HG02884 (cell line): Measurements from ENCODE around the gene DPYSL3.
"Not testable (repeated sequence)": the region's sequence is repeated elsewhere in the genome, so short reads cannot be mapped to it uniquely, and the experiment has no call there.

Source experiments
- ATAC-seq: cut with Tn5 transposase; IDR thresholded peaks from one replicate; pipeline ENCODE4 v1.9.1; 2021; ENCODE audit warnings: mild to moderate bottlenecking, moderate library complexity; ENCODE audit not compliant: unreplicated experiment

DPYSL3 gene

GRCh38 chr5:147373328-147373727 lies 136.5 kb downstream of the DPYSL3 start:
- no peak for ATAC-seq

DNA sequence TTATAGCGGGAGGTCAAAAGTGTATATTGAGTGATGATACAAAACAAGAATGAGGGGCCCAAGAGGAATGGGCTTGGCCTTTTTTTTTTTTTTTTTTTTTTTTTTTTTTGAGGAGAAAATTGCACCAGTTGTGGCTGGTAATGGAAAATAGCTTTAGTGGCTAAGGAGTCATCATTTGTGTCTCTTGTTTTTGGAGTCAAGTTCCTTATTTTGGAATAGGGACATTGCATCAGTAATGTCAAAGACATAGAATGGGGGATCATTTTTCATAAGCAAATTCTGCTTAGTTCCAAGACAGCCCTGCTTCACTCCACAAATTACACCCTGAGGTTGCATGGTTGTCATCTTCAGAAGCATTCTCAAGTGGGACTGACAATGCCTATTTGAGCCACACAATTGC lies 137.7 kb downstream of the DPYSL3 start:
- ATAC-seq: no peak

GRCh38 chr5:147371290-147371689 lies 138.6 kb downstream of the DPYSL3 start:
- ATAC-seq: no peak

GRCh38 chr5:147369742-147370374 lies 140.0 kb downstream of the DPYSL3 start:
- ATAC-seq: no peak

DNA sequence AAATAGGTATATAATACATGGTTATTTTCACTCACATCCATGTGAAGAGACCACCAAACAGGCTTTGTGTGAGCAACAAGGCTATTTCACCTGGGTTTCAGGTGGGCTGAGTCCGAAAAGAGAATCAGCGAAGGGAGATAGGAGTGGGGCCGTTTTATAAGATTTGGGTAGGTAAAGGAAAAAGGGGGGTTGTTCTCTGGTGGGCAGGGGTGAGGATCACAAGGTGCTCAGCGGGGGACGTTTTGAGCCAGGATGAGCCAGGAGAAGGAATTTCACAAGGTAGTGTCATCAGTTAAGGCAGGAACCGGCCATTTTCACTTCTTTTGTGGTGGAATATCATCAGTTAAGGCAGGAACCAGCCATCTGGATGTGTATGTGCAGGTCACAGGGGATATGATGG lies 142.5 kb downstream of the DPYSL3 start:
- not testable (repeated sequence) for ATAC-seq

- ATAC-seq: no peak
Measured at GRCh38 chr5:147361441-147362175, 148.3 kb downstream of the DPYSL3 start.

GRCh38 chr5:147360816-147361215 lies 149.1 kb downstream of the DPYSL3 start:
- ATAC-seq: no peak

GRCh38 chr5:147359581-147359980 lies 150.3 kb downstream of the DPYSL3 start:
- no peak for ATAC-seq

GRCh38 chr5:147359101-147359500 lies 150.8 kb downstream of the DPYSL3 start:
- ATAC-seq: no peak

- no peak for ATAC-seq
Measured at GRCh38 chr5:147349241-147349640, 160.6 kb downstream of the DPYSL3 start.

- ATAC-seq: no peak
Measured at GRCh38 chr5:147348451-147348850, 161.4 kb downstream of the DPYSL3 start.

GRCh38 chr5:147348046-147348445 lies 161.8 kb downstream of the DPYSL3 start:
- no peak for ATAC-seq

GRCh38 chr5:147346006-147346561 lies 163.8 kb downstream of the DPYSL3 start:
- no peak for ATAC-seq

DNA sequence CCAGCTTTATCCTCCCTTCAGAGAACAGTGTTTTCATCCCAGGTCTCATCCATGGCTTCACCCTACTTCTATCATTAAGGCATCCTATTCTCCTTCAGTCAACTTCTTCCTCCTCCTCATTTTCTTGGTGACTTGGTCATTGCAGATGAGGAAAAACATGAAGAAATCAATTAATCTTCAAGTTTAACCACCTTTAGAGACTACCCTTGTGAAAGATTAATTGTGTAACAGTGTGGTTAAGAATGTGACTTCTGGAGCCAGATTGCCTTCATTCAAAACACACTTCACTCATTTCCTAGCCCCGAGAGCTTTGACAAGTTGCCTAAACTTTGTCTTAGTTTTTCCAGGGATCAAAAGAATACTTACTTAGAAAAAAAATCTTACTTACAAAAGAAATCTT lies 165.0 kb downstream of the DPYSL3 start:
- ATAC-seq: no peak

- no peak for ATAC-seq
Measured at GRCh38 chr5:147341345-147341744, 168.5 kb downstream of the DPYSL3 start.

- ATAC-seq: no peak
Measured at GRCh38 chr5:147340941-147341340, 168.9 kb downstream of the DPYSL3 start.
